HepG2 (cell line): ENCODE data around the gene BCAN. TPM values are rescaled to one million over a fixed set of nuclear protein-coding genes. Genes with fewer than 3 reads are reported as not detected.

Experiments
- ATAC-seq: fragments of 200-7000 bp; cut with Tn5 transposase; 3 replicates; pipeline ENCODE4 v1.9.1; 2020; ENCODE audit warnings: mild to moderate bottlenecking, moderate library complexity
- BruUV-seq: library from RNA; stranded (reverse); fragments of 400-500 nt; replicated peaks from 2 replicates; lab custom pipeline; 2021; lab: Mats Ljungman, UMichigan
- CTCF ChIA-PET: fragments of 300-600 bp; formaldehyde crosslinking; extraction: SDS; loops from one replicate; lab custom pipeline; 2021; ENCODE audit warnings: low total read pairs, inconsistent platforms, low intra/inter-chr PET ratio; lab: Yijun Ruan, JAX
- POLR2A ChIA-PET: fragments of 350-600 bp; sonication (Branson Sonifier 250); formaldehyde crosslinking; loops from one replicate; lab custom pipeline; 2020; ENCODE audit warnings: antibody characterized with exemption, inconsistent platforms; lab: Yijun Ruan, JAX
- DNase-seq: peaks from one replicate; pipeline ENCODE4 v3.0.0-alpha.2; 2015; ENCODE audit warnings: low spot score
- FAIRE-seq: peaks from 3 replicates; lab custom pipeline; 2011; peaks lifted over from hg19 to GRCh38; lab: Jason Lieb, UNC
- H2AFZ ChIP-seq: one replicate; pipeline ENCODE4 v1.6.1; 2011; ENCODE audit warnings: low read length, inconsistent platforms
- H3K27ac ChIP-seq: fragments of 300-600 bp; 3 replicates; pipeline ENCODE4 v1.8.0; 2011; ENCODE audit warnings: mixed run types, mild to moderate bottlenecking, mixed read lengths, low read length, inconsistent platforms; ENCODE audit not compliant: insufficient read depth; ENCODE audit errors: extremely low read length
- H3K27me3 ChIP-seq, 2 experiments: fragments of 200-600 bp in 1 of 2; 2 replicates in 1 of 2; 3 replicates in 1 of 2; pipeline versions ENCODE4 v1.6.0 to v1.8.0; 2011; ENCODE audit warnings: low read length in 2 of 2, mild to moderate bottlenecking in 2 of 2, moderate library complexity in 2 of 2, inconsistent platforms in 1 of 2; ENCODE audit not compliant: insufficient read depth in 2 of 2, control insufficient read depth in 1 of 2
- H3K36me3 ChIP-seq, 2 experiments: fragments of 200-600 bp in 1 of 2; replicated peaks in 1 of 2; 2 replicates in 1 of 2; 3 replicates in 1 of 2; pipeline versions ENCODE4 v1.5.1 to v1.8.0; 2011; ENCODE audit warnings: low read length in 2 of 2, inconsistent platforms in 1 of 2; ENCODE audit not compliant: insufficient read depth in 2 of 2, control insufficient read depth in 1 of 2
- H3K4me1 ChIP-seq: 2 replicates; pipeline ENCODE4 v1.5.1; 2012; ENCODE audit warnings: low read length, inconsistent platforms; ENCODE audit not compliant: insufficient read depth
- H3K4me2 ChIP-seq: 2 replicates; pipeline ENCODE4 v1.6.0; 2011; ENCODE audit warnings: low read depth, low read length, inconsistent platforms
- H3K4me3 ChIP-seq, 3 experiments: fragments of 200-600 bp in 1 of 3; sonication (generic), shearing (Covaris generic) in 1 of 3; replicated peaks in 1 of 3; 2 replicates each; pipeline ENCODE4 v1.5.1; 2011 to 2016; ENCODE audit warnings: low read length in 3 of 3, inconsistent platforms in 2 of 3, low read depth in 2 of 3, mild to moderate bottlenecking in 2 of 3, control low read depth in 1 of 3, mixed read lengths in 1 of 3; ENCODE audit not compliant: insufficient read depth in 1 of 3
- H3K79me2 ChIP-seq: one replicate; pipeline ENCODE4 v1.6.1; 2011; ENCODE audit warnings: low read length, inconsistent platforms; ENCODE audit not compliant: insufficient read depth
- H3K9ac ChIP-seq: 2 replicates; pipeline ENCODE4 v1.6.0; 2011; ENCODE audit warnings: mild to moderate bottlenecking, low read depth, low read length, inconsistent platforms; ENCODE audit not compliant: insufficient read depth
- H3K9me3 ChIP-seq: 2 replicates; pipeline ENCODE4 v1.5.1; 2012; ENCODE audit warnings: mild to moderate bottlenecking, low read length
- H4K20me1 ChIP-seq: 2 replicates; pipeline ENCODE4 v1.6.0; 2011; ENCODE audit warnings: inconsistent platforms, mild to moderate bottlenecking, low read length, moderate library complexity; ENCODE audit not compliant: insufficient read depth
- CBFB ChIP-seq: sonication (generic); formaldehyde crosslinking; IDR thresholded peaks from 2 replicates; pipeline ENCODE4 v1.4.0; 2020; ENCODE audit warnings: missing genetic modification reagents
- CENPX ChIP-seq: sonication (generic); formaldehyde crosslinking; IDR thresholded peaks from 2 replicates; pipeline ENCODE4 v1.9.0; 2021; ENCODE audit warnings: mild to moderate bottlenecking, missing genetic modification reagents, moderate library complexity
- MED1 ChIP-seq: sonication (generic); formaldehyde crosslinking; IDR thresholded peaks from 2 replicates; pipeline ENCODE4 v1.4.0; 2020; ENCODE audit warnings: missing genetic modification reagents
- RAD21 ChIP-seq: fragments of 450-650 bp; formaldehyde crosslinking; IDR thresholded peaks from 2 replicates; pipeline ENCODE4 v1.5.0; 2020; ENCODE audit warnings: mild to moderate bottlenecking
- RAD51 ChIP-seq: fragments of 450-650 bp; IDR thresholded peaks from 2 replicates; pipeline ENCODE4 v1.6.1; 2016; ENCODE audit warnings: borderline replicate concordance
- SATB2 ChIP-seq: sonication (generic); formaldehyde crosslinking; IDR thresholded peaks from 2 replicates; pipeline ENCODE4 v1.5.0; 2020; ENCODE audit warnings: missing genetic modification reagents
- SMC3 ChIP-seq: IDR thresholded peaks from 2 replicates; pipeline ENCODE4 v1.6.1; 2011; ENCODE audit warnings: low read length, improper control_type of control experiment
- ZKSCAN5 ChIP-seq: sonication (generic); formaldehyde crosslinking; IDR thresholded peaks from 2 replicates; pipeline ENCODE4 v1.5.1; 2020; ENCODE audit warnings: mild to moderate bottlenecking, missing genetic modification reagents
- ZNF496 ChIP-seq: sonication (generic); formaldehyde crosslinking; IDR thresholded peaks from 2 replicates; pipeline ENCODE4 v1.8.1; 2023; ENCODE audit warnings: mild to moderate bottlenecking, moderate library complexity, missing genetic modification reagents; ENCODE audit not compliant: insufficient replicate concordance
- ZNF547 ChIP-seq: sonication (generic); formaldehyde crosslinking; IDR thresholded peaks from 2 replicates; pipeline ENCODE4 v1.5.1; 2020; ENCODE audit warnings: mild to moderate bottlenecking, missing genetic modification reagents
- ZNF577 ChIP-seq: sonication (generic); formaldehyde crosslinking; IDR thresholded peaks from 2 replicates; pipeline ENCODE4 v1.4.0; 2020; ENCODE audit warnings: mild to moderate bottlenecking, low read depth, missing genetic modification reagents, borderline replicate concordance
- ZSCAN5A ChIP-seq: sonication (generic); formaldehyde crosslinking; IDR thresholded peaks from 2 replicates; pipeline ENCODE4 v1.8.0; 2022; ENCODE audit warnings: mild to moderate bottlenecking, missing genetic modification reagents, borderline replicate concordance
- WGBS: methylation state at CpG from one replicate; pipeline ENCODE4 v1.1.6; 2017; ENCODE audit warnings: low lambda C conversion rate; 5-methylcytosine and 5-hydroxymethylcytosine counted together
- in situ Hi-C: cut with HindIII; loops from 2 replicates; pipeline ENCODE4 v1.10.0; 2017; ENCODE audit warnings: low pct_unique_long_range_greater_than_20kb; ENCODE audit not compliant: extremely low pct_ligation_motif_present
- intact Hi-C: fragments of 100-400 bp; cut with micrococcal nuclease; formaldehyde crosslinking; loops from one replicate; pipeline ENCODE4 v1.10.0; 2022; ENCODE audit not compliant: unreplicated experiment
- polyA plus RNA-seq, 8 experiments: library from polyadenylated mRNA; depleted of rRNA in 3 of 8; stranded (reverse) in 7 of 8; unstranded in 1 of 8; fragments of >200 nt; fragmentation: Illumina TruSeq in 4 of 8; extraction: Trizol in 4 of 8; gene quantifications; 2 replicates each; pipeline versions ENCODE4 v1.2.1 to v1.2.3, GENCODE V29; 2011 to 2016; ENCODE audit warnings: low read depth in 4 of 8, missing spikeins in 1 of 8, mixed read lengths in 1 of 8; ENCODE audit not compliant: insufficient read depth in 1 of 8
- total RNA-seq, 5 experiments: library from RNA; depleted of rRNA; stranded (reverse); fragments of >200 nt; fragmentation: Illumina TruSeq; extraction: Trizol; gene quantifications; 2 replicates each; pipeline ENCODE4 v1.2.3, GENCODE V29; 2016; ENCODE audit warnings: low read depth in 1 of 5

The BCAN gene
- total and polyA plus RNA-seq, 2 of the 13 experiments (the other 11 are each of a cell fraction or from before 2014, with no cell fraction given): not detected

GRCh38 chr1:156704166-156704711 lies 62.3 kb downstream of the BCAN start:
- 35% methylated on average over 10 of the region's 10 CpGs for WGBS
- Histone ChIP-seq H3K4me1 (peaks cover 25% of the 10 kb centered on the region), H3K79me2 (no peaks in the 10 kb centered on the region), H3K36me3 (no peaks in the 10 kb centered on the region), H3K27me3 (peaks cover 8 to 70% of the 10 kb centered on the region in 2 experiments), H2AFZ (no peak overlapping the region), H4K20me1 (no peaks in the 10 kb centered on the region), H3K27ac (no peak overlapping the region), H3K9me3 (no peaks in the 10 kb centered on the region), H3K4me3 (peak overlapping the region in 1 of 3 experiments; percentile 66; a peak in 1 of 6 replicates), H3K9ac (no peak overlapping the region), H3K4me2 (no peak overlapping the region)
- POLR2A ChIA-PET: interaction anchor here (1.4 kb wide), 1 partner anchor 24 kb away, joined by 3 read pairs; the partner anchor contains the start of genes ISG20L2 and METTL25B
- no peak for DNase-seq
- CTCF ChIA-PET: interaction anchor here (3.0 kb wide), 1 partner anchor 15 kb away, joined by 30 read pairs; no protein-coding TSS in a partner anchor
- no peak for FAIRE-seq
- in situ Hi-C loops: no loop called here
- intact Hi-C loops: no loop called here
- TF ChIP-seq RAD21 (CRISPR knock-in tag): no peak
- TF ChIP-seq SATB2: no peak
- no peak for TF ChIP-seq ZNF577
- TF ChIP-seq MED1 (CRISPR knock-in tag): no peak
- no peak for TF ChIP-seq ZNF547 (CRISPR knock-in tag)
- TF ChIP-seq ZNF496 (CRISPR knock-in tag): no peak
- no peak for TF ChIP-seq CENPX (CRISPR knock-in tag)
- TF ChIP-seq ZKSCAN5 (CRISPR knock-in tag): no peak
- TF ChIP-seq RAD51: no peak
- no peak for TF ChIP-seq ZSCAN5A (CRISPR knock-in tag)
- TF ChIP-seq SMC3: no peak
- TF ChIP-seq CBFB (CRISPR knock-in tag): no peak
- BruUV-seq: no TSS peak
- ATAC-seq: no peak
